Adrenal gland (tissue), 12 donors: ENCODE results near the gene AFAP1. TPM values are rescaled to one million over a fixed set of nuclear protein-coding genes. Genes with fewer than 3 reads are reported as not detected.

Experiments
- DNase-seq, 7 donors: peaks; one replicate each; pipeline ENCODE4 v3.0.0-alpha.2; 2019 to 2020
- H3K27ac ChIP-seq, 5 donors: fragments of 200-600 bp; sonication (generic) in 4 of 5; 1 replicate in 3 of 5; 2 replicates in 2 of 5; pipeline versions ENCODE4 v1.5.1 to v1.8.0; 2016 to 2020; ENCODE audit warnings: mild to moderate bottlenecking in 1 of 5
- H3K27me3 ChIP-seq: fragments of 200-600 bp; 2 replicates; pipeline ENCODE4 v1.8.0; 2021
- H3K36me3 ChIP-seq, 2 donors: fragments of 200-600 bp; replicated peaks in 1 of 2; 1 replicate in 1 of 2; 2 replicates in 1 of 2; pipeline versions ENCODE4 v1.5.1 to v1.8.0; 2018 to 2022
- H3K4me1 ChIP-seq, 2 donors: fragments of 200-600 bp; replicated peaks in 1 of 2; 1 replicate in 1 of 2; 2 replicates in 1 of 2; pipeline versions ENCODE4 v1.5.1 to v1.8.0; 2018 to 2021
- H3K4me3 ChIP-seq, 4 donors: fragments of 200-600 bp; sonication (generic) in 3 of 4; one replicate each; pipeline ENCODE4 v1.5.1; 2016 to 2018
- H3K9me3 ChIP-seq, 3 donors: fragments of 200-600 bp; sonication (generic) in 1 of 3; replicated peaks in 1 of 3; 1 replicate in 2 of 3; 2 replicates in 1 of 3; pipeline versions ENCODE4 v1.5.1 to v1.8.0; 2016 to 2021
- CTCF ChIP-seq, 6 experiments: fragments of 450-650 bp in 4 of 6; fragments of 200-600 bp in 2 of 6; sonication (generic) in 1 of 6; IDR thresholded peaks; 1 replicate in 5 of 6; 2 replicates in 1 of 6; pipeline versions ENCODE4 v1.5.1 to v1.8.0; 2016 to 2021; ENCODE audit warnings: antibody characterized with exemption in 6 of 6, mild to moderate bottlenecking in 2 of 6, moderate library complexity in 1 of 6
- POLR2A ChIP-seq, 2 donors: fragments of 450-650 bp; IDR thresholded peaks; one replicate each; pipeline ENCODE4 v1.6.1; 2017; ENCODE audit warnings: antibody characterized with exemption in 2 of 2, mild to moderate bottlenecking in 2 of 2, moderate library complexity in 1 of 2
- WGBS, 4 donors: extraction: QIAGEN DNeasy Blood & Tissue Kit in 2 of 4; methylation state at CpG; one replicate each; pipeline versions ENCODE4 v1.1.5 to v1.1.7; 2013 to 2017; 5-methylcytosine and 5-hydroxymethylcytosine counted together
- intact Hi-C, 2 donors: fragments of 100-400 bp; cut with DNase I; formaldehyde crosslinking; loops; one replicate each; pipeline versions ENCODE4 v1.14.1 to v1.15.0; 2022 to 2023
- polyA plus RNA-seq, 3 donors: library from polyadenylated mRNA; stranded (reverse); fragments of 200-250 nt in 2 of 3; fragments of 350-450 nt in 1 of 3; fragmentation: Illumina TruSeq in 1 of 3; extraction: RNeasy Lipid Tissue Mini Kit (QIAGEN cat#74804) in 1 of 3; gene quantifications; one replicate each; pipeline ENCODE4 v1.2.3, GENCODE V29; 2013 to 2014
- total RNA-seq, 9 donors: library from RNA; depleted of rRNA in 4 of 9; stranded (reverse); fragments of >200 nt in 4 of 9; fragments of 120-200 nt in 1 of 9; fragmentation: NEBNext Ultra II Directional in 1 of 9; extraction: Animal tissue kit (Norgen Biotek cat#: 25700) in 1 of 9; gene quantifications; one replicate each; pipeline versions ENCODE4 v1.1.0 to v1.2.4, GENCODE V29; 2013 to 2023
- donor health status: healthy with polysubstance abuse.
- donor health status: Bipolar disorder and iron deficiency.
- donor health status: DM: yes; HTN: yes; CAD: no.
- donor health status: DM: no; HTN: no; CAD: no.
- donor health status: DM: no; HTN: no; CAD: no.
- donor health status: DM: yes; HTN: yes; CAD: no.

Gene AFAP1
- total and polyA plus RNA-seq, 12 donors = 3.3 to 16.1 (median 9.8) TPM

GRCh38 chr4:7978489-7978888 lies 38.8 kb upstream of the AFAP1 start:
- H3K9me3 ChIP-seq = no peaks in the 10 kb centered on the region
- TF ChIP-seq CTCF (IDR thresholded peaks at IDR 0.05) (no peak), POLR2A (IDR thresholded peaks at IDR 0.05) (no peak)
- no peak overlapping the region for H3K4me3 ChIP-seq
- DNase-seq = no peak
- no peak overlapping the region for H3K27ac ChIP-seq
- WGBS, 4 donors = 70 to 80% (median 73%) methylated on average over 3 to 5 of the region's 5 CpGs
- H3K36me3 ChIP-seq = no peaks in the 10 kb centered on the region
- H3K4me1 ChIP-seq = no peaks in the 10 kb centered on the region
- intact Hi-C loops = no loop called here
- H3K27me3 ChIP-seq = no peaks in the 10 kb centered on the region

- intact Hi-C loops = no loop called here
- no peak for TF ChIP-seq CTCF (IDR thresholded peaks at IDR 0.05)
- no peak for DNase-seq
- Histone ChIP-seq H3K27ac (no peak overlapping the region), H3K4me1 (no peaks in the 10 kb centered on the region), H3K36me3 (no peaks in the 10 kb centered on the region), H3K4me3 (no peak overlapping the region), H3K27me3 (no peaks in the 10 kb centered on the region), H3K9me3 (no peaks in the 10 kb centered on the region)
- 87 to 94% (median 92%) methylated on average over 5 of the region's 5 CpGs for WGBS, 4 donors
Measured at GRCh38 chr4:7976634-7977033, 37.0 kb upstream of the AFAP1 start.

GRCh38 chr4:7976025-7976424 lies 36.4 kb upstream of the AFAP1 start:
- Histone ChIP-seq H3K36me3 (no peaks in the 10 kb centered on the region), H3K27me3 (no peaks in the 10 kb centered on the region), H3K27ac (no peak overlapping the region), H3K4me1 (no peaks in the 10 kb centered on the region), H3K9me3 (no peaks in the 10 kb centered on the region), H3K4me3 (no peak overlapping the region)
- intact Hi-C loops = no loop called here
- DNase-seq = no peak
- WGBS, 4 donors = 95 to 98% (median 97%) methylated on average over 7 of the region's 7 CpGs
- TF ChIP-seq POLR2A (IDR thresholded peaks at IDR 0.05) (no peak), CTCF (IDR thresholded peaks at IDR 0.05) (no peak)

GRCh38 chr4:7974425-7974824 lies 34.8 kb upstream of the AFAP1 start:
- Histone ChIP-seq H3K4me3 (no peak overlapping the region), H3K27ac (no peak overlapping the region), H3K36me3 (no peaks in the 10 kb centered on the region), H3K9me3 (no peaks in the 10 kb centered on the region), H3K27me3 (no peaks in the 10 kb centered on the region), H3K4me1 (peaks cover 0 to 8% of the 10 kb centered on the region in 2 donors)
- intact Hi-C loops = no loop called here
- TF ChIP-seq POLR2A (IDR thresholded peaks at IDR 0.05) = no peak
- no peak for TF ChIP-seq CTCF (IDR thresholded peaks at IDR 0.05)
- no peak for DNase-seq
- 97 to 100% (median 100%) methylated on average over 1 of the region's 1 CpG for WGBS, 4 donors
